IMR-90 (cell line): ENCODE data around the gene CCSER1. TPM values are rescaled to one million over a fixed set of nuclear protein-coding genes. Genes with fewer than 3 reads are reported as not detected.

Source experiments
- ATAC-seq: fragments of 200-7000 bp; cut with Tn5 transposase; 2 replicates; pipeline ENCODE4 v1.9.1; 2020; ENCODE audit warnings: low read depth, mild to moderate bottlenecking, moderate library complexity
- BruUV-seq: library from RNA; stranded (reverse); fragments of 400-500 nt; replicated peaks from 2 replicates; lab custom pipeline; 2021; lab: Mats Ljungman, UMichigan
- CTCF ChIA-PET: fragments of 300-600 bp; formaldehyde crosslinking; extraction: SDS; loops from one replicate; lab custom pipeline; 2021; ENCODE audit warnings: antibody characterized with exemption; lab: Yijun Ruan, JAX
- POLR2A ChIA-PET: fragments of 300-600 bp; sonication (Branson Sonifier 250); formaldehyde crosslinking; loops from one replicate; lab custom pipeline; 2022; ENCODE audit warnings: antibody characterized with exemption; ENCODE audit not compliant: unreplicated experiment; lab: Charles Lee
- DNase-seq: peaks from one replicate; pipeline ENCODE4 v3.0.0; 2013
- H2AFZ ChIP-seq: replicated peaks from 2 replicates; pipeline ENCODE3; 2013; ENCODE audit warnings: low read length, mild to moderate bottlenecking; ENCODE audit not compliant: poor library complexity
- H2AK5ac ChIP-seq: 2 replicates; pipeline ENCODE4 v1.6.1; 2013; ENCODE audit warnings: low read depth, low read length, inconsistent platforms
- H2AK9ac ChIP-seq: replicated peaks from 2 replicates; pipeline ENCODE3; 2013; ENCODE audit warnings: mild to moderate bottlenecking, low read depth, low read length, moderate library complexity; ENCODE audit not compliant: poor library complexity
- H2BK120ac ChIP-seq: 2 replicates; pipeline ENCODE4 v1.6.1; 2013; ENCODE audit warnings: low read depth, low read length, inconsistent platforms
- H2BK15ac ChIP-seq: 3 replicates; pipeline ENCODE4 v1.6.1; 2013; ENCODE audit warnings: low read depth, low read length, inconsistent platforms
- H2BK20ac ChIP-seq: 2 replicates; pipeline ENCODE4 v1.6.1; 2013; ENCODE audit warnings: low read depth, mild to moderate bottlenecking, inconsistent platforms, low read length, moderate library complexity
- H2BK5ac ChIP-seq: 2 replicates; pipeline ENCODE4 v1.6.1; 2013; ENCODE audit warnings: mild to moderate bottlenecking, low read depth, low read length, inconsistent platforms; ENCODE audit not compliant: poor library complexity, severe bottlenecking
- H3K14ac ChIP-seq: replicated peaks from 2 replicates; pipeline ENCODE4 v1.6.1; 2013; ENCODE audit warnings: low read depth, low read length, inconsistent platforms
- H3K18ac ChIP-seq: 2 replicates; pipeline ENCODE4 v1.6.1; 2013; ENCODE audit warnings: low read depth, low read length, control low read depth
- H3K23ac ChIP-seq: 2 replicates; pipeline ENCODE4 v1.6.1; 2013; ENCODE audit warnings: low read depth, low read length, inconsistent platforms
- H3K27ac ChIP-seq: 2 replicates; pipeline ENCODE4 v1.5.1; 2013; ENCODE audit warnings: mild to moderate bottlenecking, control low read depth, low read length; ENCODE audit not compliant: insufficient read depth
- H3K27me3 ChIP-seq: 2 replicates; pipeline ENCODE4 v1.6.1; 2013; ENCODE audit warnings: low read length; ENCODE audit not compliant: control insufficient read depth, insufficient read depth
- H3K36me3 ChIP-seq: 2 replicates; pipeline ENCODE4 v1.6.1; 2013; ENCODE audit warnings: low read length, mixed read lengths; ENCODE audit not compliant: control insufficient read depth, insufficient read depth
- H3K4ac ChIP-seq: 2 replicates; pipeline ENCODE4 v1.6.1; 2013; ENCODE audit warnings: low read depth, low read length, inconsistent platforms
- H3K4me1 ChIP-seq: 2 replicates; pipeline ENCODE4 v1.6.1; 2013; ENCODE audit warnings: low read length, mixed read lengths; ENCODE audit not compliant: control insufficient read depth, insufficient read depth
- H3K4me2 ChIP-seq: 2 replicates; pipeline ENCODE4 v1.6.1; 2013; ENCODE audit warnings: low read depth, mild to moderate bottlenecking, control low read depth, low read length, moderate library complexity
- H3K4me3 ChIP-seq: 2 replicates; pipeline ENCODE4 v1.5.1; 2013; ENCODE audit warnings: low read depth, mild to moderate bottlenecking, control low read depth, low read length, moderate library complexity; ENCODE audit not compliant: insufficient read depth
- H3K56ac ChIP-seq: 2 replicates; pipeline ENCODE4 v1.6.1; 2013; ENCODE audit warnings: low read length, inconsistent platforms; ENCODE audit not compliant: insufficient read depth; ENCODE audit errors: extremely low read depth
- H3K79me1 ChIP-seq, 2 experiments: 2 replicates each; pipeline ENCODE4 v1.6.1; 2013; ENCODE audit warnings: low read length in 2 of 2, inconsistent platforms in 1 of 2, low read depth in 1 of 2
- H3K9ac ChIP-seq: 2 replicates; pipeline ENCODE4 v1.6.1; 2013; ENCODE audit warnings: low read depth, low read length, control low read depth
- H3K9me1 ChIP-seq: 2 replicates; pipeline ENCODE4 v1.6.1; 2013; ENCODE audit warnings: low read length, inconsistent platforms; ENCODE audit not compliant: insufficient read depth
- H3K9me3 ChIP-seq: 2 replicates; pipeline ENCODE4 v1.6.1; 2013; ENCODE audit warnings: low read length; ENCODE audit not compliant: control insufficient read depth, insufficient read depth
- H4K20me1 ChIP-seq: 2 replicates; pipeline ENCODE4 v1.6.1; 2013; ENCODE audit warnings: low read length, inconsistent platforms; ENCODE audit not compliant: insufficient read depth
- H4K5ac ChIP-seq: 2 replicates; pipeline ENCODE4 v1.6.1; 2013; ENCODE audit warnings: mild to moderate bottlenecking, low read depth, low read length, control low read depth
- H4K8ac ChIP-seq, 2 experiments: 2 replicates each; pipeline ENCODE4 v1.6.1; 2013; ENCODE audit warnings: low read depth in 2 of 2, low read length in 2 of 2, control low read depth in 1 of 2, inconsistent platforms in 1 of 2
- H4K91ac ChIP-seq: 2 replicates; pipeline ENCODE4 v1.6.1; 2013; ENCODE audit warnings: low read depth, low read length, inconsistent platforms; ENCODE audit not compliant: insufficient read depth
- FOS ChIP-seq: fragments of 150-350 bp; IDR thresholded peaks from 2 replicates; pipeline ENCODE4 v1.6.1; 2016; ENCODE audit warnings: low read depth, low read length
- MAZ ChIP-seq: IDR thresholded peaks from 2 replicates; pipeline ENCODE4 v1.6.1; 2012; ENCODE audit warnings: low read depth, mild to moderate bottlenecking, low read length, improper control_type of control experiment, moderate library complexity, borderline replicate concordance
- SMC3 ChIP-seq: fragments of 150-350 bp; IDR thresholded peaks from 2 replicates; pipeline ENCODE4 v1.6.1; 2016; ENCODE audit warnings: low read depth, mild to moderate bottlenecking, antibody characterized with exemption, low read length, moderate library complexity
- WGBS, 2 experiments: methylation state at CpG; one replicate each; pipeline versions ENCODE4 v1.1.5 to v1.1.7; 2013; ENCODE audit warnings: missing lambda C conversion rate in 2 of 2; ENCODE audit not compliant: insufficient read length in 1 of 2; ENCODE audit errors: extremely low coverage in 2 of 2; 5-methylcytosine and 5-hydroxymethylcytosine counted together
- dilution Hi-C: fragments of 300-500 bp; cut with HindIII; formaldehyde crosslinking; loops from one replicate; pipeline ENCODE4 v1.14.3; 2018; ENCODE audit warnings: low sequenced_read_pairs; ENCODE audit not compliant: unreplicated experiment
- in situ Hi-C: fragments of 300-500 bp; cut with MboI; formaldehyde crosslinking; loops from 3 replicates; pipeline ENCODE4 v1.14.3; 2019; ENCODE audit warnings: low sequenced_read_pairs, inconsistent platforms, mixed read lengths
- intact Hi-C: fragments of 100-400 bp; cut with micrococcal nuclease; formaldehyde crosslinking; loops from 2 replicates; pipeline ENCODE4 v1.10.0; 2022
- polyA plus RNA-seq, 3 experiments: library from polyadenylated mRNA; depleted of rRNA; stranded (reverse); fragments of >200 nt; gene quantifications; 2 replicates each; pipeline ENCODE4 v1.2.3, GENCODE V29; 2012; ENCODE audit warnings: low replicate concordance in 1 of 3
- total RNA-seq: library from RNA; depleted of rRNA; stranded (reverse); fragments of >200 nt; gene quantifications from 2 replicates; pipeline ENCODE4 v1.2.3, GENCODE V29; 2012

CCSER1 gene
- total and polyA plus RNA-seq, 2 of the 4 experiments (the other 2 are of a cell fraction): not detected

- H3K4me2 ChIP-seq: no peak overlapping the region
- POLR2A ChIA-PET: no interaction called here
- no peak overlapping the region for H3K9ac ChIP-seq
- DNase-seq (no peak), ATAC-seq (no peak)
- H3K4me1 ChIP-seq: no peaks in the 10 kb centered on the region
- H3K14ac ChIP-seq: no peak overlapping the region
- H3K23ac ChIP-seq: no peak overlapping the region
- H2AK5ac ChIP-seq: no peak overlapping the region
- H4K20me1 ChIP-seq: no peaks in the 10 kb centered on the region
- intact Hi-C loops: no loop called here
- H2BK20ac ChIP-seq: no peak overlapping the region
- H3K56ac ChIP-seq: no peak overlapping the region
- CTCF ChIA-PET: no interaction called here
- peaks cover 11% of the 10 kb centered on the region for H3K9me3 ChIP-seq
- no peaks in the 10 kb centered on the region for H3K79me1 ChIP-seq
- no peak overlapping the region for H4K5ac ChIP-seq
- no peak overlapping the region for H3K4ac ChIP-seq
- no peak overlapping the region for H2BK120ac ChIP-seq
- no peaks in the 10 kb centered on the region for H3K27me3 ChIP-seq
- TF ChIP-seq SMC3: no peak
- no peak for TF ChIP-seq FOS
- TF ChIP-seq MAZ: no peak
- no peak overlapping the region for H2AK9ac ChIP-seq
- no peak overlapping the region for H3K4me3 ChIP-seq
- WGBS, 2 experiments: 72% methylated on average over 8 of the region's 11 CpGs; no CpG with 5 or more reads in 1 of the 2 experiments
- no peak overlapping the region for H4K8ac ChIP-seq
- H3K9me1 ChIP-seq: no peaks in the 10 kb centered on the region
- H2AFZ ChIP-seq: no peak overlapping the region
- no peak overlapping the region for H2BK15ac ChIP-seq
- no peaks in the 10 kb centered on the region for H3K36me3 ChIP-seq
- dilution Hi-C loops: no loop called here
- no peak overlapping the region for H3K18ac ChIP-seq
- in situ Hi-C loops: no loop called here
- no peak overlapping the region for H3K27ac ChIP-seq
- BruUV-seq: no TSS peak
- H2BK5ac ChIP-seq: no peak overlapping the region
- H4K91ac ChIP-seq: no peak overlapping the region
Observed at GRCh38 chr4:90456891-90457290, 329.7 kb downstream of the CCSER1 start.
